Epidermal melanocyte (primary cell): ENCODE results near the gene UBE2E1.
"Not testable (repeated sequence)": the region's sequence is repeated elsewhere in the genome, so short reads cannot be mapped to it uniquely, and the experiment has no call there.

Experiments used
- DNase-seq: peaks from one replicate; pipeline ENCODE4 v3.0.0; 2011; ENCODE audit warnings: low spot score; ENCODE audit not compliant: insufficient read length

Gene UBE2E1

GRCh38 chr3:23916152-23916885, 110.6 kb downstream of the UBE2E1 start:
- no peak for DNase-seq

GRCh38 chr3:23916886-23917678, 111.3 kb downstream of the UBE2E1 start, which contains the start of the genes NKIRAS1 and RPL15:
Gene NKIRAS1 (minus strand): TSS chr3:23916990. CDS start chr3:23910904, 6,086 bp downstream.
Gene RPL15 (plus strand): TSS chr3:23917132. CDS start chr3:23917860, 728 bp downstream.
- peak; percentile 93 for DNase-seq

GRCh38 chr3:23917679-23918303, 112.0 kb downstream of the UBE2E1 start:
- not testable (repeated sequence) for DNase-seq

- not testable (repeated sequence) for DNase-seq
Measured at GRCh38 chr3:23918331-23918730, 112.6 kb downstream of the UBE2E1 start.

- DNase-seq, result no peak
Measured at GRCh38 chr3:23919628-23920027, 113.9 kb downstream of the UBE2E1 start.

- DNase-seq, result no peak
Measured at GRCh38 chr3:23920151-23920655, 114.4 kb downstream of the UBE2E1 start.

GRCh38 chr3:23921052-23921511, 115.3 kb downstream of the UBE2E1 start:
- DNase-seq, result no peak

- no peak for DNase-seq
Measured at GRCh38 chr3:23923786-23924185, 118.0 kb downstream of the UBE2E1 start.

GRCh38 chr3:23926246-23926645, 120.5 kb downstream of the UBE2E1 start:
- no peak for DNase-seq

- no peak for DNase-seq
Measured at GRCh38 chr3:23926736-23927135, 121.0 kb downstream of the UBE2E1 start.

- DNase-seq, result no peak
Measured at GRCh38 chr3:23928524-23928923, 122.8 kb downstream of the UBE2E1 start.

GRCh38 chr3:23931597-23931996, 125.8 kb downstream of the UBE2E1 start:
- DNase-seq, result no peak

GRCh38 chr3:23932571-23932970, 126.8 kb downstream of the UBE2E1 start:
- DNase-seq, result no peak

GRCh38 chr3:23934253-23934652, 128.5 kb downstream of the UBE2E1 start:
- DNase-seq, result no peak

GRCh38 chr3:23937296-23937695, 131.5 kb downstream of the UBE2E1 start:
- DNase-seq, result no peak

- no peak for DNase-seq
Measured at GRCh38 chr3:23938688-23939087, 132.9 kb downstream of the UBE2E1 start.

GRCh38 chr3:23940775-23941174, 135.0 kb downstream of the UBE2E1 start:
- DNase-seq, result no peak
